Measurements from ENCODE around the gene MED15.
"Not testable (repeated sequence)": the region's sequence is repeated elsewhere in the genome, so short reads cannot be mapped to it uniquely, and the experiment has no call there.

Gene MED15, protein sequence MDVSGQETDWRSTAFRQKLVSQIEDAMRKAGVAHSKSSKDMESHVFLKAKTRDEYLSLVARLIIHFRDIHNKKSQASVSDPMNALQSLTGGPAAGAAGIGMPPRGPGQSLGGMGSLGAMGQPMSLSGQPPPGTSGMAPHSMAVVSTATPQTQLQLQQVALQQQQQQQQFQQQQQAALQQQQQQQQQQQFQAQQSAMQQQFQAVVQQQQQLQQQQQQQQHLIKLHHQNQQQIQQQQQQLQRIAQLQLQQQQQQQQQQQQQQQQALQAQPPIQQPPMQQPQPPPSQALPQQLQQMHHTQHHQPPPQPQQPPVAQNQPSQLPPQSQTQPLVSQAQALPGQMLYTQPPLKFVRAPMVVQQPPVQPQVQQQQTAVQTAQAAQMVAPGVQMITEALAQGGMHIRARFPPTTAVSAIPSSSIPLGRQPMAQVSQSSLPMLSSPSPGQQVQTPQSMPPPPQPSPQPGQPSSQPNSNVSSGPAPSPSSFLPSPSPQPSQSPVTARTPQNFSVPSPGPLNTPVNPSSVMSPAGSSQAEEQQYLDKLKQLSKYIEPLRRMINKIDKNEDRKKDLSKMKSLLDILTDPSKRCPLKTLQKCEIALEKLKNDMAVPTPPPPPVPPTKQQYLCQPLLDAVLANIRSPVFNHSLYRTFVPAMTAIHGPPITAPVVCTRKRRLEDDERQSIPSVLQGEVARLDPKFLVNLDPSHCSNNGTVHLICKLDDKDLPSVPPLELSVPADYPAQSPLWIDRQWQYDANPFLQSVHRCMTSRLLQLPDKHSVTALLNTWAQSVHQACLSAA

DNA sequence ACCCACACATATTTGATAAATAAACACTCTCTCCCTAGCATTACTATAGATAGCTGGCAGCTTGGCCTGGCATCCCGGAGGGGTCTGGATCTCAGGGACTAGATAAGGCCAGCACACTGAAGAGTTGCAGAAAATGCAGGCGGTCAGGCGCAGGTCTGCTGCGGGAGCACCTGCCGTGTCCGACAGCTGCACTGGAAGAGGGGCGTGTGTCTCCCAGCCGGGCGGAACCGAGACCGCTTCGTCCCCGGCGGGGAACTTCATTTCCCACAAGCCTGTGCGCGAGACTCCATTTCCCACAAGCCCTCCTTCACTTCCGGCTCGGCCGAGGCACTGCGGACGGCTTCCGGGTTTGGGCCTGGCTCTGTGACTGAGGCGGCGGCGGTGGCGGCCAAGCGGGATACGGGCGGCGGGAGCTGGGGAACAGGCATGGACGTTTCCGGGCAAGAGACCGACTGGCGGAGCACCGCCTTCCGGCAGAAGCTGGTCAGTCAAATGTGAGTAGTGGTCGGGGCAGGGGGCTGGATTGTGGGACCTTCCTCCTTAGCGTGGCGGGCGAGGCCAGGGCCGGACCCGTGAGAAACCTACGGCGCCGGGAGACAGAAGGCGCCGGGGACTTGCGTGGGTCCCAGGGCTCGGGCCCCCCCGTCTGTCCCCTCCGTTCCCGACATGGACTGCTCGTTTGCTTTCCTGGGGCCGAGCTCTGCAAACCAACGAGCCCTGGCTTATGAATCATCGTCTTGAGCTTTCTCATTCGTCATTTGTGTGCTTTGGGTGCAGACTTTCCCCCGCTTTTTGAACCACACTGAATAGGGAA, at the start of gene MED15:
Gene MED15 (plus strand): TSS at position 358 of the 814 bp plus-strand sequence. CDS start 69 bp downstream, at position 427.
- peak; percentile 46 for DNase-seq

DNA sequence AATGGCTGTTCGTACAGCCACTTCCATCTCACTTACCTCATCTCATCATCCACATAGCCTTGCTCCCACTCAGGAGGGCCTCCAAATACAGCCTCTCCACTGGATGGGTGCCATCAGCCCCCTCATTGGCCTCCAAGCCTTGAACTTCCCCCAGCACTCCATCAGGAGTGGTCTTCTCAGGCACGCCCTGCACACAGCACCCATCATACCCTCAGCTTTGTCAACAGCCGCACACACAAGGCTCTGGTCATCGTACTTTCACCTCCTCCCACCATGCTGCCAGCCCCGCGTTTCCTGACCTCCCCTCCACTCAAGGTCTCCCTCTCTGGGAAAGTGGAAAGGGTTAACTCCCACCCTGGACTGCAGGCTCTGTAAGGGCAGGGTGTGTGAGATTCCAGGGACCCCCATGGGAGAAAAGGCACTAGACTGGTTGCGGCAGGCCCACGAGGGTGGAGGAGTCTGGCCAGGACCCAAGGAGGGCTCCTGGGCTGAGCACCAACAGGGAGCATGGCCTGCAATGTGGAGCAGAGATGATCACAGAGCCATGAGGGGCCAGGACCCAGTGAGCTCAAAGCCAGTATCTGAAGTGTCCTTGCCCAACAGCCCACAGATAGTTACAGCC, 48.8 kb upstream of the MED15 start:
- DNase-seq = no peak

DNA sequence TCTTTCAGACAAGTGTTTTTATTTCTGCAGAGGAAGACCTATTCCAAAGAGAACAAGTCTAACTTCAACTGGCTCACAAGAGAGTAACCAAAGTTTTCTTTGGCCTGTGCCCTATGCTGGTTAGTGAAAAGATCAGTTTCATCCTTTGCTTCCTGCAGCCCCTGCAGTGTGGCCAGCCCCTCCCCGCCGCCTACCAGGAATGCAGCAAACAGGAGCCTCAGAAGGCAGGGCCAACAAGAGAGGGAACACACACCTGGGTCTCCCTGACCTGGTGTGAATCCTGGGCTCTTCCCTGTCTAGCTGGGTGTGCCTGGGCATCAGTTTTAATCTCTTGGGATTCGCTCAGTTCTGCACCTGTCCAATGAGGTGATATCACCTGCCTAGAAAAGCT, 48.3 kb upstream of the MED15 start:
- no peak for DNase-seq

DNA sequence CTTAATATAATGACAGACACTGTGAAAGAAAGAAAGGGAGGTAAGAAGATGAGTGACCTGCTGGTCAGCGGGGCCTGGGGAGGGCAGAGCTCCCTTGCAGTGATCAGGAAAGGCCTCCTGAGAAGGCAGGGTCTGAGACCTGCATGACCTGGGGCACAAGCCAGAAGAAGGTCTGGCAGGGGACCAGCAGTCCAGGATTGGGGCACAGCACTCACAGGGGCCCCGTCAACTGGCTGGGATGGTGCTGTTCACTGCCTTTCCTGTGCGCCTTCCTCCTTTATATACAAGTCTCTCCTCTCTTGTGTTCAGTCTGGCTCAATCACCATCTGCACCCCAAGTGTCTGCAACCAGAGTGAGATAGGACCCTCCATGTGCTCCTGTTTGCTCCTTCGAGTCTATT, 47.5 kb upstream of the MED15 start:
- DNase-seq = no peak

DNA sequence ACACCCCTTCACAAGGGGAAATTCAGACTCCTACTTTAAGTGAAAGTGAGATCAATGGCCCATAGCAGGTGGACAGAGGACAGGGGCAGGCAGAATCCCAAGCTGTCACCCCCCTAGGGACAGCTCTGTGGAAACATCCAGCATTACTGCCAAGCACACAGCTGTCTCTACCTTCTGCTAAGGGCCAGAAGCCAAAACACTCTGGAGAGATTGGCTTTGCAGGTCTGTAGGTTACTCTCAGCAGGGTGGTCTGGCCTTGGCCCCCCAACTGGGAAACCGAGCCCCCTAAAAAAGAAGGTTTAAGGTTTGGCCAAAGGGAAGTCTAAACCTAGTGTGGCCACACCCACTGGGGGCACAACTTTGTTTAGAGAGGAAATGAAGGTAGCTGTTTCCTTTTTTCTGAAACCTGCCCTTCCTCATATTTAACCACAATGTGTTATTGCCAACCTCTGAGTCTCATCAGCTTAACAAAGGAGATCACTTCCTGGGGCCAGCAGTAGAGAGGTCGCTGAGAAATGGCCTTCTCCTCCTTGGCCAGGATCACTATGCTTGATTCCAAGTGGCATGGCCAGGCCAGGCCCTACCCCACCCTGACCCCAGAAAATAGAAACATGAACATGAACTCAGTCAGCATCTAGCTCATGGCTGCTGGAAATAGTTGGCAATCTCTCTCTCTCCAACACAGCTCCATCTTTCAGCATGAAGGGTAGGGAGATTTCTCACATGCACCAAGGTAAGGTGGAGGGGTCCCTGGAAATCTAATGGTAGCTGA, 43.9 kb upstream of the MED15 start:
- DNase-seq = no peak

DNA sequence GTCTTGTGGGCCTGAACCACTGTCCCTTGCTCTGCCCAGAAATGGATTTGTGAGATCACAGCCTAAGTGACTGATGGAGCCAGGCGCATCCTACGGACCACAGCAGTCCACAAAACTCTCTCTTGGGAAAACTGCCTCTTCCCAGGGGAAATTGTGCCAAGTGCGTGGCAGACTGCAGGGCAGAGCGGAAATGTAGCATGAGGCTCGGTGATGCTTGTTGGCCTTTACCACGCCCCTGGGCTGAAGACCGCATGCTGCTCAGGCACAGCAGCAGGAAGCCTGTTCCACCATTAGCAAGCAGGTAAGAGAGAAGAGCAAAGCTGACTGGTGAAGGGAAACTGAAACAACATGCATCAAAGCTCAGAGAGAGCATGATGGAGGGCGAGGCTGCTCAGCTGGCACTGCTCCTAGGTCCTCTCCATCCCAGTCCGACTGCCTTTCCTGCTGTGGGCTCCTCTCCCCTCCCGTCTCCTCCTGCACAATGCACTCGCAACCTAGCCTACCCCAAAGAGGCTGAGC, 43.3 kb upstream of the MED15 start:
- no peak for DNase-seq

DNA sequence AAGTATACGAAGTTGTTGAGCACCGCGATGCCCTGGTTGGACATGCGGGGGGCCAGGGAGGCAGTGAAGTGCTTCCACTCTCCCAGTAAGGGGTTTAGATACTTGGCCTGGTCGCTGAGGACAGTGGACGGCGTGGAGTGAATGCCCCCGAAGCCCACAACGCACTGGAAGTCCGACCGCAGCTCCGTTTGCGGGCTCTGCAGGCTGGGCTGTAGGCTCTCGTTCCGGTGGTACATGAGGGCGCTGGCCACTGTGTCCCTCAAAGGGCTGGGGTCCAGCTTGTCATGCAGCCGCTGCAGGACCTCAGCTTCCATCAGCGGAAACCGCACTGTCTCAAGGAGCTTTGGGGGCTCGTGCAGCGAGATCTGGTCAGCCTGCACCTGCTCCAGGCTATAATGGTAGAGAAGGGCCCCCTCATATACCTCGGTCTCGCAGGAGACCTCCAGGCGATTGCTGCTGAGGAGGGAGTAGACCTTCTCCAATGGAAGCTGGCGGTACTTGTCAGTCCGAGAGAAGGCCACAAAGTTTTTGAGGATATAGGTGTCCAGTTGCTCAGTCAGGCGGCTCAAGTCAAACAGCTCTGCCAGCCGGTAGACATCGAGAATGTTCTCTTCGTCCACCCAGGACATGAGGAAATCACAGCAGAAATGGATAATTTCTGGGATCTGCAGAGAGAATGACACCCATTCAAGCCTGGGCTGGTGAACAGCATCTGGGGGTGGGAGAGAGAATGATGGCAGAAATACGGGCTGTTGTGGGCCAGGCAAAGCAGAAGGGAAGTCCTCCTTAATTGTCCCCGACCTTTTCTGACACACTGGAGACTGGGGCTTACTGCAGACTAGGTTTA, 42.3 kb upstream of the MED15 start:
- no peak for DNase-seq

DNA sequence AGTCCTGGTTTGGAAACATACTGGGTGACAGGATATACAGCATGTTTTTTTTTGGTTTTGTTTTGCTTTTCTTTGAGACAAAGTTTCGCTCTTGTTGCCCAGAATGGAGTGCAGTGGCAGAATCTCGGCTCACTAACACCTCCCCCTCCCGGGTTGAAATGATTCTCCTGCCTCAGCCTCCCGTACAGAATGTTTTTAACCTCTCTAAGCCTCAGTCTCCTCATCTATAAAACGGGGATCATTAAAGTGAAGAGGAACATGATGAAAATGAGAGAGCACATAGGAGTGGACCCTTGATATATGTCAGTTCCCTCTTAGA, 41.7 kb upstream of the MED15 start:
- no peak for DNase-seq

DNA sequence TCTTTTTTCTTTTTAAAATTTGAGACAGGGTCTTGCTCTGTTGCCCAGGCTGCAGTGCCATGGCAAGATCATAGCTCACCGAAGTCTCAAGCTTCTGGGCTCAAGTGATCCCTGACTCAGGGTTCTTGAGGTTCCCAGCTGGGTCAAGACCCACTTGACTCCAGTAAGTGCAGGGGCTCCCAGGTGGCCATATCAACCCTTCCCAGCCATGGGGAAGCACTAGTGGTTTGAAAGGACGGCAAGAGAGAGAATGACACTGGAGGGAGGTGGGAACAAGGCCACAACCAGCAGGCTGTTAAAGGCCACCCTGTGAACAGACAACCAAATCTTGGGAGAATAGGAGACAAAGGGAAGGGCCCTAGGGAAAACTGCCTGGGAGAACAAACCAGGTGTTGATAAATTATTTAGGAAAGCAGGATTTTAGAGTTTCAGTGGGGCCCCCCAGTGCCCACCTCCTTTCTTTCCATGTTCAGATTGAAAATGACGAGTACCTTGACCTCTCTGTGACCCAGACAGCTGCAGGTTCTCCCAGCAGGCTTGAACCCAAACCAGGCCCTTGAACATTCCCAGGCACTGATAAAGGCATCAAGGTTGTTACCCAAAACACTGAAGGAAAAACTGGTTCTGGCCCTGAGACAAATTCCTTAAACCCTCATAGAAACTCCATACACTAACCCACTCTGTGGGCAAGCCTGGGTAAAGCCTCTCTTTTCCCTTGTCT, 40.6 kb upstream of the MED15 start:
- DNase-seq = no peak

DNA sequence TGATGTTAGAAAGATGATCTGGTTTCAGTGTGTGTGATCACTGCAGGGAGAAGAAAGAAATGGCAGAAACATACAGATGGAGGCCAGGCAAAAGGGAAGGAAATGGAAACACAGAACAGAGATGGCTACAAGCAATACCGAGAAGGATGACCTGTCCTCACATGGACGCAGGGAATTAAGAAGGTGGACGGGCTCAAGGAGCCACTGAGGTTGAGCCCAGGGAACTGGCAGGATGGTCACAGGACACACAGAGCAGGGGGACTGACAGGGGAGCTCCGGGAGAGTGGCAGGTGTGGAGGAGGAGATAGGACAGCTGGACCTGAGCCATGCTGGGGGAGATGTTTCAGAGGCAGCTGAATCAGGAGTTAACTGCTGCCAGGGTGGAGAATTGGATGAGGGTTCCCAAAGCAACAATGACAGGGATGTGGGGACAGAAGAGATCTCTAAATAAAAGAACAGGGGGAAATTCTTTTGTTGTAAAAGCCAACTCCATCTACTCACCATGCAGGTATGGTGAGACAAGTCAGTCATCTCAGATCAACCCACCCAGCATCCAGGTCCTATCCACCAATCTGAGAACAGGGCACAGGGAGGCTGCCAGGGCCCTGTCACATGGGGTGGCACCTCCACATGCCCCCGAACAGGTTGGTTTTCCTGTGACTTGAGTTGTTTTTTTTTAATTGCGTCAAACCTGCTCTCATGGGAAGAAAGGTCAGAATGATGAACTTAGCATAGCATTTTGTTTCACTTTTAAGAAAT, 38.1 kb upstream of the MED15 start:
- DNase-seq = no peak

DNA sequence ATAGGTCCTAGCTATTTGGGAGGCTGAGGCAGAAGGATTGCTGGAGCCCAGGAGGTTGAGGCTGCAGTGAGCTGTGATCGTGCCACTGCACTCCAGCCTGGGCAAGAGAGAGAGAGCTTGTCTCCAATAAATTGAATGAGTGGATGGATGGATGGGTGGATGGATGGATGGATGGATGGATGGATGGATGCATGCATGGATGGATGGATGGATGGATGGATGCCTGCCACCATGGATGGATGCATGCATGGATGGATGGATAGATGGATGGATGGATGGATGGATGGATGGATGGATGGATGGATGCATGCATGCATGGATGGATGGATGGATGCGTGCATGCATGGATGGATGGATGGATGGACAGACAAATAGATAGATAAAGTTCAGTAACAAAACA, 36.9 kb upstream of the MED15 start:
- not testable (repeated sequence) for DNase-seq

DNA sequence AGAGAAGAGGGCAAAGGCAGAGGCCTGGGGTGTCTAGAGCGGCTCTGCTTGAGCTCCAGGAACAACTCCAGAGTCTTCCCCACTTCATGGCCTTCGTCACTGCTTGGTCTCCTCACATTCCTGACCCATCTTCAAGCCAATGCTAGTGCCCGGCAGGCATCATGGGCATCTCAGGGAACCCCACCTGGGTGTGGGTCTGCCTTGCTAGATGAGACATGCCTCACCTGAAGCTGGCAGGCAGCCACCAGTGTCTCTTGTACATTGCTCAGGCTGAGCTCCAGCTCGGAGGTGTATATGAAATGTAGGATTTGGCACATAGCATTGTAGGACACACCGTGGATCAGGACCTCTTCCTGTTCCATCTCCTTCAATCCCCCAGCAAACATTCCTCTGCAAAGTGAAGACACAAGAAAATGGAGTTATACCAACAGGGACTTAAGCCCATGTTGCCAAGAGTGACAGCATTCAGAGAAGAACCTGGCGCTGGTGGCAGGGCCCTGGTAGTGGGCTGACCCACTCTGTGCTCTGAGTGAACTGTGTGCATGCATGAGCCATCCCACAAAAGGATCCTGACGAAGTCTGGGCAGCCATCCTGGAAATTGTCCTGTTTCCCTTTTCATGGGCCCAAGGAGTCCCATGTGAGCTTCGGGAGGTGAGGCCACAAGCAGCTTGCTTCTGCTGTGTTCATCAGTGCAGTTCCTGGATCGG, 36.1 kb upstream of the MED15 start:
- no peak for DNase-seq

DNA sequence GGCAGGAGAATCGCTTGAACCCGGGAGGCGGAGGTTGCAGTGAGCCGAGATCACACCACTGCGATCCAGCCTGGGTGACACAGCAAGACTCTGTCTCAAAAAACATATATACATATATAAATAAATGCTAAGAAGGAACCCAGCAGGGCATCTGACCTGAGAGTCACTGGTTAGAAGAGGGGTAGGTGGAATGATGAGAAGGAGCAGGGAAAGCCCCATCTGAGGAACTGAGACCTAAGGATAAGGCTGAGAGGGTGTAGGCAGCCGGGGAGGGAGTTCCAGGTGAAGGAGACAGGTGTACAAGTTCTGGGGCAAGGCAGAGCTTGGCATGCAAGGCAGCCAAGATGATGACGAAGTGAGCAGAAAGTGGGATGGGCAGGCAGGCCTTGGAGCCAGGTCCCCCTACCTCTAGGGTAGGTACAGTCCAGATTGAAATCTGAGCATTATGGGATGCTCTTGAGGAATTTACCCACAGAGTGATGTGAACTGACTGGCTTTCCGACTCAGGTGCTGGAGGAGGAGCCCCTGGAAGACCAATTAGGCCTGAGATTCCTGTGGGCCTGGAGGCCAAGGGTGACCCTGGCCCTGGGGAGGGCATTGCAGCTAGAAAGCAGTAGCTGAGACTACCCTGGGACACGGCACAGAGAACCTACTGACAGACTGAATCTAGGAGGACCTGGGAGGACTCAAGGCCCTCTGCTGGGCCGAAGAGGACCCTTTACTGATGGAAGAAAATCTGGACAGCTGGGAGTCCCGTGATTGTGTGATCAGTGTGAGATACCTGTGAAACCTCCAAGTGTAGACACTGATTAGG, 34.6 kb upstream of the MED15 start:
- no peak for DNase-seq

DNA sequence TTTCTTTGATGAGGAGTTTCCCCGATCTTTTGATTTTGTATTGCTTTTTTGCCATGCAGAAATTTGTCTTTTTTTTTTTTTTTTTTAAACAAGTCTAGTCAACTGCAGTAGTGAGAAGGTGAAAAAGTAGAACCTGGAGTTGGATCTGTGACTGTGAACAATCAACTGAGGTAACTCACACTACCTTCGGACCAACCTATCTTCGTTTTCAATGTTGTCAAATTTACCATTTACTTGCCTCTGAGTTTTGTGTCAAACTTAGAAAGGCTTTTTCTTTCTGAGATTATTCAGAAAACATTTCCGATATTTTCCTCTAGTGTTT, 32.3 kb upstream of the MED15 start:
- DNase-seq = no peak

DNA sequence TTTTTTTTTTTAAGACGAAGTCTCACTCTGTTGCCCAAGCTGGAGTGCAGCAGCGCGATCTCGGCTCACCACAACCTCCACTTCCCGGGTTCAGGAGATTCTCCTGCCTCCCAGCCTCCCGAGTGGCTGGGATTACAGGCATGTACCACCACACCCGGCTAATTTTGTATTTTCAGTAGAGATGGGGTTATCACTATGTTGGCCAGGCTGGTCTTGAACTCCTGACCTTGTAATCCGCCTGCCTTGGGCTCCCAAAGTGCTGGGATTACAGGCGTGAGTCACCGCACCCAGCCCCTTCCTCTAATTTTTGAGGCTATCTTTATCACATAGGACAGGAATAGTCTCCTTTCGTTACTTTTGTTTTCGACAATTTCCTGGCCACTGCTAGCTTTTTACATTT, 31.8 kb upstream of the MED15 start:
- DNase-seq = not testable (repeated sequence)

DNA sequence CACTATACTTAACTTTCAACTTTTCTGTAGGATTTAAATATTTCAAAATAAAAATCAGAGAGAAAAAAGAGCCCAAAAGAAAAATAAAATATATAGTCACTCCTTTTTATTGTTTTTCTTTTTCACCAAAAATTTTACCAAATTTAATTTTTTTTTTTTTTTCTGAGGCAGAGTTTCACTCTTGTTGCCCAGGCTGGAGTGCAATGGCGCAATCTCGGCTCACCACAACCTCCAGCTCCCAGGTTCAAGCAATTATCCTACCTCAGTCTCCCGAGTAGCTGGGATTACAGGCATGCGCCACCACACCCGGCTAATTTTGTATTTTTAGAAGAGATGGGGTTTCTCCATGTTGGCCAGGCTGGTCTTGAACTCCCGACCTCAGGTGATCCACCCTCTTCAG, 29.4 kb upstream of the MED15 start:
- DNase-seq = not testable (repeated sequence)

DNA sequence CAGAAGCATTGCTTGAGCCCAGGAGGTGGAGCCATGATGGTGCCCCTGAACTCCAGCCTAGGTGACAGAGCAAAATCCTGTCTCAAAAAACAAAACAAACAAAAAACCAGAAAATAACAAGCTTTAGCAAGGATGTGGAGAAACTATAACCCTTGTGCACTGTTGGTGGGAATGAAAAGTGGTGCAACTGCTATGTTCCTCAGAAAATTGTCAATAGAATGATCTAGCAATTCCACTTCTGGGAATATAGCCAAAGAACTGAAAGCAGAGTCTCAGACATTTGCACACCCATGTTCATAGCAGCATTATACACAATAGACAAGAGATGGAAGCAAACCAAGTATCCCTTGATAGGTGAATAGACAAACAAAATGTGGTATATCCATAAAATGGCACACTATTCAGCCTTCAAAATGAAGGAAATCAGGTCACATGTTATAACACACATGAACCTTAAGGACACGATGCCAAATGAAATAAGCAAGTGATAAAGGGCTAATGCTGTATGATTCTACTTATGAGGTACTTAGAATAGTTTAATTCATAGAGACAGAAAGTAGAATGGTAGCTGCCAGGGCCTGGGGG, 27.7 kb upstream of the MED15 start:
- DNase-seq = no peak

DNA sequence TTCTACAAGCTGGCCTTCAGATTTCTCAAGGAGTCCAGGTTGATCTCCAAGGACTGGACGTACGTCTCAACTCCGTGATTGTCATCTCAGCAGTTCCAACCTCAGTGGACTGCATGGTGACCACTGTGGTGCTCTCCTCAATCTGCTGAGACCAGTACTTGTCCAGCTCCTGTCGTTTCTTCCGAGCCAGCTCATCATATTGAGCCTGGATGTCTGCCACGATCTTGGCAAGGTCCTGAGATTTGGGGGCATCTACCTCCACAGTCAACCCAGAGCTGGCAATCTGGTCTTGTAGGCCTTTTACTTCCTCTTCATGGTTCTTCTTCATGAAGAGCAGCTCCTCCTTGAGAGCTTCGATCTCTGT, 24.3 kb upstream of the MED15 start:
- not testable (repeated sequence) for DNase-seq
